Uterine smooth muscle cell (primary cell): ENCODE measurements around the gene SLC25A36. TPM values are rescaled to one million over a fixed set of nuclear protein-coding genes. Genes with fewer than 3 reads are reported as not detected.

Source experiments
- total RNA-seq: library from RNA; depleted of rRNA; stranded (reverse); fragments of >200 nt; gene quantifications from 2 replicates; pipeline ENCODE4 v1.2.3, GENCODE V29; 2014

The SLC25A36 gene
- total RNA-seq, result 90.5 and 121 TPM in 2 replicates

GRCh38 chr3:140941434-140942220 is at the start of gene SLC25A36:
SLC25A36 (plus strand) TSS chr3:140941836; CDS start chr3:140942055, 219 bp downstream.

Other genes with a start within 250 kb of the SLC25A36 start
- not detected in 2 replicates for gene SPSB4, start 109.5 kb downstream of the SLC25A36 start, total RNA-seq